GM18858 (cell line): ENCODE data around the gene ADCY5.

Source experiments
- ATAC-seq: cut with Tn5 transposase; IDR thresholded peaks from one replicate; pipeline ENCODE4 v1.9.1; 2021; ENCODE audit not compliant: unreplicated experiment

The ADCY5 gene

GRCh38 chr3:123312331-123313265 lies 136.3 kb downstream of the ADCY5 start:
- no peak for ATAC-seq

GRCh38 chr3:123311201-123311600 lies 137.7 kb downstream of the ADCY5 start:
- ATAC-seq, result no peak

GRCh38 chr3:123310741-123311140 lies 138.1 kb downstream of the ADCY5 start:
- ATAC-seq, result no peak

GRCh38 chr3:123310186-123310585 lies 138.7 kb downstream of the ADCY5 start:
- no peak for ATAC-seq

GRCh38 chr3:123307064-123307463 lies 141.8 kb downstream of the ADCY5 start:
- no peak for ATAC-seq

- ATAC-seq, result no peak
Measured at GRCh38 chr3:123305192-123305591, 143.7 kb downstream of the ADCY5 start.

- ATAC-seq, result no peak
Measured at GRCh38 chr3:123303976-123304560, 144.8 kb downstream of the ADCY5 start.

- no peak for ATAC-seq
Measured at GRCh38 chr3:123302961-123303360, 145.9 kb downstream of the ADCY5 start.

GRCh38 chr3:123301331-123302184 lies 147.3 kb downstream of the ADCY5 start:
- ATAC-seq, result no peak

GRCh38 chr3:123300583-123300982 lies 148.3 kb downstream of the ADCY5 start:
- ATAC-seq, result no peak

GRCh38 chr3:123300056-123300455 lies 148.8 kb downstream of the ADCY5 start:
- no peak for ATAC-seq

GRCh38 chr3:123299581-123299980 lies 149.3 kb downstream of the ADCY5 start:
- no peak for ATAC-seq

GRCh38 chr3:123298903-123299302 lies 150.0 kb downstream of the ADCY5 start:
- ATAC-seq, result no peak

GRCh38 chr3:123297627-123297899 lies 151.3 kb downstream of the ADCY5 start:
- ATAC-seq, result no peak

- ATAC-seq, result no peak
Measured at GRCh38 chr3:123296836-123297626, 151.9 kb downstream of the ADCY5 start.

GRCh38 chr3:123296261-123296660 lies 152.6 kb downstream of the ADCY5 start:
- no peak for ATAC-seq

GRCh38 chr3:123295901-123296250 lies 153.0 kb downstream of the ADCY5 start:
- no peak for ATAC-seq

- ATAC-seq, result no peak
Measured at GRCh38 chr3:123295171-123295900, 153.6 kb downstream of the ADCY5 start.

GRCh38 chr3:123294296-123294938 lies 154.5 kb downstream of the ADCY5 start:
- no peak for ATAC-seq
